GM15510 (cell line): ENCODE results near the gene MCTP1.

Experiments used
- POLR2A ChIP-seq: IDR thresholded peaks from 3 replicates; pipeline ENCODE4 v1.6.1; 2011; ENCODE audit warnings: borderline replicate concordance; ENCODE audit not compliant: insufficient read length; ENCODE audit errors: extremely low read depth

The MCTP1 gene

DNA sequence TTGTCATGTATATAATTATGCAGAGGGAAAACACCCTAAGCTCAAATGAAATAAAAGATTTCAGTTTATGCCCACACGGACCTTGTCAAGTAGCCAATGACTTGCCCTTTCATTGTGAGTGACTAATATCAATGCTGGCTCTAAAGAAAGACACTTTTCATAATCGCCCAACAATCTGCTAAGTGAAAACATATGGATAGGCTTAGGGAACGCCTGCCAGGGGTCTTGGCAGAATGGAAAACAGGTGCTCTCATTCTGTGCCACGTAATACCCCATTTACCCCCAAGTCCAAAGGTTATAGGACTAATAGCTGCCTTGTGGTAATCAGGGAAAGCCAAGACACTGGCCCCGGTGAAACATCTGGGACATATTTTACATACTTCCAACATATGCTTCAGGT lies 508.7 kb downstream of the MCTP1 start:
- TF ChIP-seq POLR2A = no peak

DNA sequence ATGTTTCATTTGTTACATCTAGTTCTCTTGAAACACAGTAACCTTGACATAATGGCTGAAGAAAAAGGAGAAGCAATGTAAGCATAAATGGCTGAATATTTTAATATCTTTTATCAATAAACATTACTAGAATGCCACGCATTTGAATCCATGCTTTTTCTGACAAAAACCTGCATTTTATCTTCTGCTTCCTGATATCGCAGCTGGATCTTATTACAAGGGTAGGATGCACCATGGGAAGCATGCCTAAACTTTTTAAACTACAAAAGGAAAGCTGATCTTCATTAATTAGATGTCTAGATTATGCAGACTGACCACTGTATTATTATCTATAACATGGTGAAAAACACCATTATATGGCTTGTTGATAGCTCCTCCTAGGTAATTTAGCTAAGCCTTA lies 509.8 kb downstream of the MCTP1 start:
- no peak for TF ChIP-seq POLR2A

DNA sequence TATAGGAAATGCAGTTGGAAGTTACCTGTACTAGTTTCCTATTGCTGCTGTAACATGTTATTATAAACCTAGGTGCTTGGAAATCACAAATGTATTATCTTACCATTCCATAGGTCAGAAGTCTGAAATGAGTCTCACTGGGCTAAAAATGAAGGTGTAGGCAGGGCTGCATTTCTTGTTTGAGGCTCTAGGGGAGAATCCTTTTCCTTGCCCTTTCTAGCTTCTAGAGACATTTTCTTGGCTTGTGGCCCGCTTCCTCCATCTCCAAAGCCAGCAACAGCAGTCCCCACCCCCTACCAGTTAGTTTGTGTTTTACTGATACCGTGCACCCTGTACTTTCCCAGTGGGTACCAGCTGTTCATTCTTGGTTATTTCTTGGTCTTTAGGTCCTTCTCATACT lies 513.2 kb downstream of the MCTP1 start:
- no peak for TF ChIP-seq POLR2A

DNA sequence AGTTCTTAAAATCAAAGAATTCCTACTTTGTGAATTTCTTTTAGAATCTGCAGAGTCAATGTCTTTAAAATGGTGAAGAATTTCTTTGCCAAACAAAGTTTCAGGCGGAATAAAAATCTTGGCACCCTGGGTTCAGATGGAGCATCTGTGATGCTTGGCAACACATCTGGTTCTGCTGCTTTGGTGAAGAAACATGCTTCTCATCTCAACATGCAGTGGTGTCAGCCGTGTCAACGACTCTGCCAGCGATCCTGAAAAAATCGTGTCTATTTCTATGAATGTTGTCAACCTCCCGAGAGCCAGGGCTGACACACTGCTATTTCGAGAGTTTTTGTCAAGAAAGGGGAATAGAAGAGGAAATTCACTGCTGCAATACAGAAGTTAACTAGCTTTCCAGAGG lies 514.9 kb downstream of the MCTP1 start:
- no peak for TF ChIP-seq POLR2A

DNA sequence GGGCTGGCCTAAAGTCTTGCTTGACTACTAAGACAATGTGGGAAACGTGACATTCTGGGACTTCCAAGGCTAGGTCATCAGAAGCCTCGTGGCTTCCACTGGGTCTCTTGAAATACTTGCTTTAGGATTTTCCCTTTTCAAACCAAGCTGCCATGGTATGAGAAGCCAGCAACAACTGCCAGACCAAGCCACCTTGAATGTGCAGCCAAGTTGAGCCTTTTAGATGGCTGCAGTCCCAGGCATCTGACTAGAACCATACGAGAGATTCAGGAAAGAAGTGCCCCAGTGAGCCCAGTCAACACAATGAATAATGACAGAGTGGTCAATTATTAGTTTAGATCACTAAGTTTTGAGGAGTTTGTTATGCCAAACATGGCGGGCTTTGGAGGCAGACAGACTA lies 523.1 kb downstream of the MCTP1 start:
- no peak for TF ChIP-seq POLR2A

DNA sequence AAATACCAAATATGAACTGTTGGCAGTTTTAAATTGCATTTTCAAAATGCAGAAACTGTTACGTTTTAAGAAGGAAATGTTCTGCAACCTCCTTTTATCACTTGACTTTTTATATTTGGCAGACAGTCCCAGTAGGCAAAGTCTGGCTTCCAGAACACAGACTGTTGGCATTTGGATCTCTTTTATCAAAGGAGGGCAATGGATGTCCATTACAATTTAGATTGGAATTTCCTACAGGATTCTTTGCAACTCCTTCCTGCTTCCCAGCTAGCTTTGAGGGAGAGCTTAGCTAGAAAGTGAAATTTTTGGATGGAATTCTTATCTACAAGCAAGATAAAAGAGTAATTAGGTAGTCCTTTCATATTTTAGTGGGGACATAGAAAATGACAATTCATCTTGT lies 523.8 kb downstream of the MCTP1 start:
- TF ChIP-seq POLR2A = no peak

DNA sequence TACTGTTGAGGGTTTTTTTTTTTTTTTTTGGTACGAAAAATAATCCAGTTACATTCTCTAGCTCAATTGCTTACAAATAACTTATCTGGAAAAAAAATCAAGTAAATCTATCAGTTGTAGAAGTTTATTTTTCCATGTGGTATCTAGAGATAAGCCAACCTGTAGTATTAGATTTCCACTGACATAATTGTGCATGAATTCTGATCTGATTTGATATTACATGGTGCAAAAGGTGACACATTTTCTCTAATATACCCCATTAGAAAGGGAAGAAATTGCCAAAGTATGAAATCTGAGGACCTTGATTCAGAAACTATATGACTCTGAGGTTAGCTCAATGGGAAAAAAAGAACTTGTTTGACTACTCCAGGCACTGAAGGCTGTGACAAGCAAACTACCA lies 524.9 kb downstream of the MCTP1 start:
- TF ChIP-seq POLR2A = no peak

DNA sequence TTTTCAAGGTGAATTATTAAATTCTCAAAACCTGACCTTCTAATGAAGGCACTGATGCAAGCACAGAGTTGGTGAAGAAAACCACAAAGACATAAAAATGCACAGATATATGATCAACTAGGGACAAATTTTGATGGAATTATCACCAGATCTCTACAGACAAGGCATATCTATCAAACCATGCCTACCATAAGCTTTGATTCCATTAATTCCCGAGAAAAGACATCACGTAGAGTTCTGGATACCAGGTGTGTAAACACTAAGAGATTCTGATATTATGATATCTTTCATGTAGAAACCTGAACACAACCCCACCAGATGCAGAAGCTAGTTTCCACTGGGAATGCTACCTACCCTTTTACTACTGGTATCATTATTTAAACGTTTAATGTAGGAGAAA lies 525.9 kb downstream of the MCTP1 start:
- no peak for TF ChIP-seq POLR2A

DNA sequence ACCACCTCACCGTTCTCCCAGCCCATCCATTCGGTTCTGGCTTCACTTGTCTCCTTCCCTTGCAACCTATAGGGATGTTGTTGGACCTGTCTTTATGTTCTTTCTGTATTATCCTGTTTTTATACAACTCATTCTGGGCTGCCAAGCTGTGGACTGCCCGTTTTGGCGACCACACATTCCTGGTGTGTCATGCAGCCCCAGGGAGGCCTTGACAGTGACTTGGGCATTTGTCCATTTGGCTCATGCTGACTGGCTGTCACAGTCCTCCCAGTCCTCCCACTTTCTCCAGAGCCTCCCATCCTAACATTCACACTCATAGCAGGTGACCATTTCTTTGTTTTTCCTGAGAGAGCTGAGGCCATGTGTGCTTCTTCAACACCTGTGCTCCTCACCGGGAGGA lies 530.1 kb downstream of the MCTP1 start:
- no peak for TF ChIP-seq POLR2A

DNA sequence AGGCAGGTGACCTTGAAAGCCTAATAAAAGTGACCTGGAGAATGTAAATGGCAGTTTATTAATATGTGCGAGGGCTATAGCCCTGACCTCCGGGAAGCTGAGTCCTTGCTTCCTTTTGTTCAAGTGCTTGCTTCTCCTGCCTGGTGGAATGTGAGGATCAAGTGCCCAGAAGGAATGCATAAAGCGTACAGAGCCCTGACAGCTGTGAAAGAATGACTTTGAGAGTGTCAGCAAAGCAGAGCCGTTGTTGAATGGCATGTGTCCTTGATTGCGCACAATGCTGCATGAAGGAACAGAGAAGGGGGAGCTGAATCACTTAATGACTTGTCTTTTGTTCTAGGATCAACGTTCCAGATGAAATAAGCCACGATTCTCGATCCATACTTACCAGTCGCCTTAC lies 533.4 kb downstream of the MCTP1 start:
- TF ChIP-seq POLR2A = no peak

DNA sequence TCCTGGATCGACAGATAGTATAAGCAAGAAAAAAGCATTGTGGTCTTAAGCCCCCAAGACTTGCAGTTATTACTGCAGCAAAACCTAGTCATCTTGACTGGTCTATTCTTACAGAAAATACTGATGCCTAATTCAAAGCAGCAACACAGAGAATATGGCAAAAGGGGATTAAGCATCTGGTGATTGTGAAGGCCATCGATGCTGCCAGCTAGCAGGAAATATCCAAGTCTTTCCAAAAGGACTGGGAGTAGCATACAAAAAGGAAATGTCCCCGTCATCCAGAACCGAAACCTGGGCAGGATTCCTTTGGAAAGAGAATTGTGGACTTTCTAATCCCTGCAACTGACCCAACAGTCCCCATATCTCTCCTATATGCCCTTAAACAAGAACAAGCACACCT lies 534.2 kb downstream of the MCTP1 start:
- TF ChIP-seq POLR2A = no peak

DNA sequence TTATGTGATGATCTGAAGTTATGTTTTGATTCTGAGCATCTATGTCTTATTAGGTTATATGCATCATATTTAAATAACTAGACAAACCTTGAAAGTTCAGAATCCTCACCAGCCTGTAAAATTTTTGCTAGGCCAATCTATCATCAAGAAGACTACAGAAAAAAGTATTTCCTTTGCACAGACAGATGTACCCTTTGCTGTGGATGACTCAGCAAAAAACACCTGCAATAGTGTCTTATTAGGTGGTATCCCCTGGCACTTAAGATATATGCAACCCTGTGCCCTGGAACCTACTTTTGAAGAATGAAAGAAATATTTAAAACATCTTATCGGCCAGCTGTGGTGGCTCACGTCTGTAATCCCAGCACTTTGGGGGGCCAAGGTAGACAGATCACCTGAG lies 535.9 kb downstream of the MCTP1 start:
- TF ChIP-seq POLR2A = no peak

DNA sequence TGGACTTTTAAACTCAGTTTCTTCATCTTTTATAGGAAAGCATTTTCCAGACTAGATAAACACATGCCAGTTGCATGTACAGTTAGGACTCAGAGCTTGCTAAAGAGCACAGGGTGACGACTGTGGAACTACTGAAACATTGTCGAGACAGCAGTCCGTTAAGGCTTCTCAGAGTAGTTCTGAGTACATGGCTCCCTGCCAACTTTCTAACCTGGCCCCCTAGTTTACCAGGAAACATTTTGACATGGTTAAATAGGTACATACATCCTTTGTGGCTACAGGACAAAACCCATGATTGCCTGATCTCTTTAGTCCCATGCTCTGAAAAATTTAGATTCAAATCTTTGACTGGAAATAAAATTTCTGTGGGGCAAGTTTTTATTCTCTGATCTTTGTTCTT lies 536.7 kb downstream of the MCTP1 start:
- TF ChIP-seq POLR2A = no peak

DNA sequence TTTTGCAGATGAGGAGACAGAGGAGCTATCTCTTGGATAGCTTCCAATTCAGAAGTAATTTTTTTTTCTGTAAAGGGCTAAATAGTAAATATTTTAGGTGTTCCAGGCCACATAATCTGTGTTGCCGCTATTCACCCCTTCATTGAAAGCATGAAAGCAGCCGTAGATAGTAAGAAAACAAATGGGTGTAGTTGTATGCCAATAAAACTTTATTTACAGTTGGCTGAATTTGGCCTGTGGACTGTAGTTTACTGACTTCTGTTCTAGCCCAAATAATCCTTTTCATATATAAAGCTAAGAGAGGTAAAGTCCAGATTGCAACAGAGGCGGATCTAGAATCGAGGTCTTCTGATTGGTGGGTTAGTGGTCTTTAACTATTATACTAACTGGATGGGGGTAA lies 537.5 kb downstream of the MCTP1 start:
- no peak for TF ChIP-seq POLR2A

DNA sequence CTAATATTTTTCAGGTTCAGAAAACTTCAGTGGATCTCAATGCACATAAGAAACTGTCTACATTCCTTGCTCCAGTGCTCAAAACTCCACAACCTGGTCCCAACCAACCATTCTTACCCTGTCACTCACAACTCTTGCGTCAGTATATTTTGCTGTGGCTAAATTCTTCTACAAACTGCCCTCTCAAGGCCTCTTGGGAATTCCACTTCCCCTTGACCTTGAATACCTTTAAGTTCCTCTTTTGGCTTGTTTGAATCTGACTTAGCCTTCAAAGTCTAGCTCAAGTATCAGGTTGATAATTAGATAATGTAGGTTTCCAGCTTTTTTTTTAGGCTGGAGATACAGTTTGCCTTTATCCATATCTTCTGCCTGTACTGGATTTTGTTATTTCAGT lies 538.2 kb downstream of the MCTP1 start:
- no peak for TF ChIP-seq POLR2A

DNA sequence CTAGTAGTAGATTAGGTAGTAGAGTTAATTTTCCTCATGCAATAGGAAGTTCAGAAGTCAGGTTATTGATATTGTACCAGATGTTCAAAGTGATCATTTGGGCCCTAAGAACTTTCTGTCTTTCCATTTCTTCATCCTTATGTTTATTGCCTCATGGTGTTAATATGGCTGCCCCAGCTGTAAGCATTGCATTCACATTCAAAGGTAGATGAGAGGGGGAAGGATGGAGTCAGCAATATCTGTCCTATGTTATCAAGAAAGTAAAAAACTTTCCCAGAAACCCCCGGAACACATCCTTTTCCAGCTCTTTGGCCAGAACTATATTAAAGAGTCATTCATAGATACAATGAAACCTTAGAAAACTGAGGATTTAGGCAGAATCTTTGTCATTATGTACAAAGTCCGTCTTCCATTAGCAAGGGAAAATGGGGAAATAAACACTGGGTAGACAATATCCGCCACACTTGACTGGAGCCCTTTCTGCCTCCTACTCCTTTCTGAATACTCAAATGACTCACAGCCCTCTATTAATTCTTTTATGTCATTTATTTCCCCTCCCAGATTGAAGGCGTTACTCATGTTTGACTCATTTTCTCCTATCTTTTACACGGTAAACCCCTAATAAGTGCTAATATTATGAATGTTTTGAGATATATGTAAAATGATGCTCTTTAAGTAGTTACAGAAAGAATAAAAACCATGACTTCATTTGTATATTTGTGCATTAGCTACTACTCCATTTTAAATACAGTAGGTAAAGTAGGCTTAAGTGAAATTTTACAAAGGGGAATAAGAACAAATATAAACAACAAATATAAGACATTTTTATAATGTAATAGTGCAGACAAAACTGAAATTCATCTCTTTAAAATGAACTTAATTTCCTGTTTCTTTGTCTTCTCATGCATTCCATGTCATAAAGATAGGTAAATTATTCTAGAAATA lies 538.8 kb downstream of the MCTP1 start:
- no peak for TF ChIP-seq POLR2A
